IPS-20b (cell line): Measurements from ENCODE around the gene FEZ2.

Source experiments
- H3K27ac ChIP-seq: one replicate; pipeline ENCODE4 v1.5.1; 2013; ENCODE audit warnings: low read length
- H3K27me3 ChIP-seq: 2 replicates; pipeline ENCODE4 v1.6.1; 2013; ENCODE audit warnings: mild to moderate bottlenecking, low read length, inconsistent platforms; ENCODE audit not compliant: insufficient read depth
- H3K36me3 ChIP-seq: 2 replicates; pipeline ENCODE4 v1.6.1; 2013; ENCODE audit warnings: low read depth, mild to moderate bottlenecking, inconsistent platforms, low read length, moderate library complexity; ENCODE audit not compliant: insufficient read depth
- H3K4me1 ChIP-seq: 2 replicates; pipeline ENCODE4 v1.6.1; 2013; ENCODE audit warnings: mild to moderate bottlenecking, control low read depth, inconsistent platforms, low read length, moderate library complexity; ENCODE audit not compliant: insufficient read depth
- H3K4me3 ChIP-seq: 2 replicates; pipeline ENCODE4 v1.5.1; 2013; ENCODE audit warnings: mild to moderate bottlenecking, low read length, inconsistent platforms
- H3K9ac ChIP-seq: 2 replicates; pipeline ENCODE4 v1.6.1; 2013; ENCODE audit warnings: low read depth, mild to moderate bottlenecking, inconsistent platforms, low read length, moderate library complexity
- H3K9me3 ChIP-seq: 2 replicates; pipeline ENCODE4 v1.6.1; 2013; ENCODE audit warnings: mild to moderate bottlenecking, low read depth, low read length, inconsistent platforms; ENCODE audit not compliant: insufficient read depth

The FEZ2 gene

GRCh38 chr2:36540986-36541754 is 56.8 kb downstream of the FEZ2 start:
- Histone ChIP-seq H3K27me3 (no peaks in the 10 kb centered on the region), H3K4me3 (no peak overlapping the region), H3K9ac (no peak overlapping the region), H3K36me3 (peaks cover 91% of the 10 kb centered on the region), H3K9me3 (no peaks in the 10 kb centered on the region), H3K27ac (no peak overlapping the region), H3K4me1 (no peaks in the 10 kb centered on the region)

GRCh38 chr2:36539631-36540030 is 58.3 kb downstream of the FEZ2 start:
- Histone ChIP-seq H3K9me3 (no peaks in the 10 kb centered on the region), H3K36me3 (peaks cover 76% of the 10 kb centered on the region), H3K4me1 (no peaks in the 10 kb centered on the region), H3K27ac (no peak overlapping the region), H3K4me3 (no peak overlapping the region), H3K9ac (no peak overlapping the region), H3K27me3 (no peaks in the 10 kb centered on the region)

- Histone ChIP-seq H3K9ac (no peak overlapping the region), H3K36me3 (peaks cover 63% of the 10 kb centered on the region), H3K27me3 (no peaks in the 10 kb centered on the region), H3K27ac (no peak overlapping the region), H3K4me1 (no peaks in the 10 kb centered on the region), H3K9me3 (no peaks in the 10 kb centered on the region), H3K4me3 (no peak overlapping the region)
Measured at GRCh38 chr2:36538335-36538734, 59.6 kb downstream of the FEZ2 start.

- Histone ChIP-seq H3K9ac (no peak overlapping the region), H3K4me3 (no peak overlapping the region), H3K27ac (no peak overlapping the region), H3K9me3 (no peaks in the 10 kb centered on the region), H3K27me3 (no peaks in the 10 kb centered on the region), H3K36me3 (peaks cover 51% of the 10 kb centered on the region), H3K4me1 (no peaks in the 10 kb centered on the region)
Measured at GRCh38 chr2:36536776-36537175, 61.2 kb downstream of the FEZ2 start.

GRCh38 chr2:36535099-36535498 is 62.9 kb downstream of the FEZ2 start:
- Histone ChIP-seq H3K9me3 (no peaks in the 10 kb centered on the region), H3K27me3 (no peaks in the 10 kb centered on the region), H3K4me1 (no peaks in the 10 kb centered on the region), H3K27ac (no peak overlapping the region), H3K9ac (no peak overlapping the region), H3K4me3 (no peak overlapping the region), H3K36me3 (peaks cover 35% of the 10 kb centered on the region)

GRCh38 chr2:36534275-36534799 is 63.6 kb downstream of the FEZ2 start:
- H3K36me3 ChIP-seq = peaks cover 29% of the 10 kb centered on the region
- no peaks in the 10 kb centered on the region for H3K9me3 ChIP-seq
- no peak overlapping the region for H3K9ac ChIP-seq
- no peaks in the 10 kb centered on the region for H3K4me1 ChIP-seq
- H3K27ac ChIP-seq = no peak overlapping the region
- H3K27me3 ChIP-seq = no peaks in the 10 kb centered on the region
- no peak overlapping the region for H3K4me3 ChIP-seq

- H3K36me3 ChIP-seq = 0 out of 2 replicates have a peak, but pooled peaks cover 7% of the 10 kb centered on the region
- no peaks in the 10 kb centered on the region for H3K27me3 ChIP-seq
- H3K27ac ChIP-seq = no peak overlapping the region
- no peaks in the 10 kb centered on the region for H3K9me3 ChIP-seq
- no peak overlapping the region; the same call in 1 of the 2 replicates for H3K9ac ChIP-seq
- no peak overlapping the region for H3K4me3 ChIP-seq
- H3K4me1 ChIP-seq = peaks cover 7% of the 10 kb centered on the region; the same call in 1 of the 2 replicates
Measured at GRCh38 chr2:36530983-36531354, 67.0 kb downstream of the FEZ2 start.

GRCh38 chr2:36530178-36530982 is 67.6 kb downstream of the FEZ2 start:
- 0 out of 2 replicates have a peak, but pooled peaks cover 7% of the 10 kb centered on the region for H3K36me3 ChIP-seq
- H3K4me1 ChIP-seq = peaks cover 7% of the 10 kb centered on the region; the same call in 1 of the 2 replicates
- H3K9me3 ChIP-seq = no peaks in the 10 kb centered on the region
- no peak overlapping the region for H3K27ac ChIP-seq
- no peaks in the 10 kb centered on the region for H3K27me3 ChIP-seq
- H3K4me3 ChIP-seq = no peak overlapping the region
- H3K9ac ChIP-seq = no peak overlapping the region; the same call in 1 of the 2 replicates

GRCh38 chr2:36528766-36529392 is 69.1 kb downstream of the FEZ2 start:
- Histone ChIP-seq H3K9me3 (no peaks in the 10 kb centered on the region), H3K27ac (no peak overlapping the region), H3K36me3 (0 out of 2 replicates have a peak, but pooled peaks cover 9% of the 10 kb centered on the region), H3K4me1 (peaks cover 7% of the 10 kb centered on the region; the same call in 1 of the 2 replicates), H3K27me3 (no peaks in the 10 kb centered on the region), H3K9ac (no peak overlapping the region), H3K4me3 (no peak overlapping the region)

- no peaks in the 10 kb centered on the region for H3K27me3 ChIP-seq
- no peak overlapping the region for H3K9ac ChIP-seq
- peaks cover 15% of the 10 kb centered on the region for H3K36me3 ChIP-seq
- H3K9me3 ChIP-seq = no peaks in the 10 kb centered on the region
- no peak overlapping the region for H3K4me3 ChIP-seq
- no peak overlapping the region for H3K27ac ChIP-seq
- peaks cover 7% of the 10 kb centered on the region; the same call in 1 of the 2 replicates for H3K4me1 ChIP-seq
Measured at GRCh38 chr2:36528274-36528673, 69.7 kb downstream of the FEZ2 start.

GRCh38 chr2:36526226-36526625 is 71.7 kb downstream of the FEZ2 start:
- peaks cover 34% of the 10 kb centered on the region for H3K36me3 ChIP-seq

More at GRCh38 chr2:36526226-36526625, 71.7 kb downstream of the FEZ2 start:
- H3K4me3 ChIP-seq = no peak overlapping the region
- no peak overlapping the region for H3K9ac ChIP-seq
- no peaks in the 10 kb centered on the region for H3K9me3 ChIP-seq
- H3K4me1 ChIP-seq = peaks cover 7% of the 10 kb centered on the region; the same call in 1 of the 2 replicates
- H3K27ac ChIP-seq = no peak overlapping the region
- no peaks in the 10 kb centered on the region for H3K27me3 ChIP-seq
